GM12878 (cell line): ENCODE data around the gene LARGE1.

Source experiments
- CTCF ChIP-seq, 3 experiments: IDR thresholded peaks in 2 of 3; conservative IDR thresholded peaks in 1 of 3; 2 replicates each; pipeline ENCODE4 v1.5.1; 2011; ENCODE audit warnings: low read depth in 3 of 3, low read length in 3 of 3, mild to moderate bottlenecking in 3 of 3, control low read depth in 2 of 3, moderate library complexity in 2 of 3, inconsistent platforms in 1 of 3, mixed read lengths in 1 of 3; ENCODE audit not compliant: control insufficient read depth in 2 of 3, insufficient read depth in 1 of 3; ENCODE audit errors: extremely low read depth in 1 of 3
- JUND ChIP-seq: IDR thresholded peaks from 2 replicates; pipeline ENCODE4 v1.6.1; 2012; ENCODE audit warnings: low read depth, mild to moderate bottlenecking, low read length, improper control_type of control experiment, moderate library complexity
- YBX1 ChIP-seq: fragments of 450-650 bp; IDR thresholded peaks from 2 replicates; pipeline ENCODE4 v1.6.1; 2016; ENCODE audit warnings: antibody characterized with exemption
- ZNF274 ChIP-seq: IDR thresholded peaks from one replicate; pipeline ENCODE4 v1.8.0; 2011; ENCODE audit not compliant: insufficient read length, insufficient read depth

- TF ChIP-seq YBX1, result no peak
- TF ChIP-seq JUND, result no peak
- TF ChIP-seq CTCF (IDR thresholded peaks at IDR 0.05 in 2 of 3, conservative IDR thresholded peaks at IDR 0.05 in 1 of 3; ENCODE audit: control insufficient read depth in 2 of 3, extremely low read depth in 1 of 3, insufficient read depth in 1 of 3, low read depth in 3 of 3, low read length in 3 of 3), result no peak
- no peak for TF ChIP-seq ZNF274
These were observed 534.7 kb downstream of the LARGE1 start for GRCh38 chr22:33385611-33386010.
